Muscle layer of colon (tissue), 2 donors: ENCODE data around the gene IL31.
A peak's percentile ranks its signal among the peaks of the same experiment; 100 is the strongest.

Experiments used
- H3K27ac ChIP-seq: one replicate; pipeline ENCODE4 v1.7.0; 2013; ENCODE audit warnings: low read depth, mild to moderate bottlenecking, low read length, moderate library complexity
- H3K27me3 ChIP-seq, 2 donors: one replicate each; pipeline ENCODE4 v1.7.0; 2013; ENCODE audit warnings: low read length in 2 of 2, mild to moderate bottlenecking in 2 of 2; ENCODE audit not compliant: insufficient read depth in 2 of 2, control insufficient read depth in 1 of 2
- H3K36me3 ChIP-seq: one replicate; pipeline ENCODE4 v1.7.0; 2013; ENCODE audit warnings: mild to moderate bottlenecking, low read length; ENCODE audit not compliant: insufficient read depth
- H3K4me1 ChIP-seq: one replicate; pipeline ENCODE4 v1.7.0; 2013; ENCODE audit warnings: mild to moderate bottlenecking, low read length; ENCODE audit not compliant: insufficient read depth
- H3K4me3 ChIP-seq, 2 donors: one replicate each; pipeline ENCODE4 v1.7.0; 2013; ENCODE audit warnings: low read length in 2 of 2, low read depth in 1 of 2, mild to moderate bottlenecking in 1 of 2, moderate library complexity in 1 of 2
- H3K9ac ChIP-seq: one replicate; pipeline ENCODE4 v1.7.0; 2013; ENCODE audit warnings: low read length
- H3K9me3 ChIP-seq: one replicate; pipeline ENCODE4 v1.7.0; 2013; ENCODE audit warnings: mild to moderate bottlenecking, low read length
- donor health status: abdominal sarcoma.
- donor health status: Adenocarcinoma of cecum.

Gene IL31

GRCh38 chr12:122126342-122126635, 47.7 kb downstream of the IL31 start:
- Histone ChIP-seq H3K4me1 (peaks cover 59% of the 10 kb centered on the region), H3K27ac (no peak overlapping the region), H3K4me3 (no peak overlapping the region), H3K9me3 (no peaks in the 10 kb centered on the region), H3K27me3 (no peaks in the 10 kb centered on the region), H3K9ac (no peak overlapping the region), H3K36me3 (peaks cover 44% of the 10 kb centered on the region)

- no peaks in the 10 kb centered on the region for H3K27me3 ChIP-seq
- H3K9me3 ChIP-seq, result no peaks in the 10 kb centered on the region
- H3K27ac ChIP-seq, result peak overlapping the region; percentile 45
- H3K36me3 ChIP-seq, result peaks cover 38% of the 10 kb centered on the region
- peaks cover 58% of the 10 kb centered on the region for H3K4me1 ChIP-seq
- no peak overlapping the region for H3K4me3 ChIP-seq
- no peak overlapping the region for H3K9ac ChIP-seq
Observed at GRCh38 chr12:122125452-122126341, 48.3 kb downstream of the IL31 start.

GRCh38 chr12:122124370-122124769, 49.7 kb downstream of the IL31 start:
- peaks cover 60% of the 10 kb centered on the region for H3K4me1 ChIP-seq

GRCh38 chr12:122123761-122124145, 50.3 kb downstream of the IL31 start:
- Histone ChIP-seq H3K27ac (no peak overlapping the region), H3K4me3 (peak overlapping the region in 1 of 2 donors; percentile 13), H3K9ac (no peak overlapping the region), H3K36me3 (peaks cover 22% of the 10 kb centered on the region), H3K9me3 (no peaks in the 10 kb centered on the region), H3K4me1 (peaks cover 60% of the 10 kb centered on the region), H3K27me3 (no peaks in the 10 kb centered on the region)

More at GRCh38 chr12:122124370-122124769, 49.7 kb downstream of the IL31 start:
- no peak overlapping the region for H3K27ac ChIP-seq
- no peak overlapping the region for H3K4me3 ChIP-seq
- peaks cover 28% of the 10 kb centered on the region for H3K36me3 ChIP-seq
- H3K9me3 ChIP-seq, result no peaks in the 10 kb centered on the region
- no peak overlapping the region for H3K9ac ChIP-seq
- no peaks in the 10 kb centered on the region for H3K27me3 ChIP-seq

GRCh38 chr12:122123051-122123760, 50.8 kb downstream of the IL31 start:
- peak overlapping the region in 1 of 2 donors; percentile 13 for H3K4me3 ChIP-seq
- H3K27me3 ChIP-seq, result no peaks in the 10 kb centered on the region
- peak overlapping the region; percentile 57 for H3K27ac ChIP-seq
- H3K9ac ChIP-seq, result no peak overlapping the region
- H3K36me3 ChIP-seq, result peaks cover 17% of the 10 kb centered on the region
- peaks cover 63% of the 10 kb centered on the region for H3K4me1 ChIP-seq
- H3K9me3 ChIP-seq, result no peaks in the 10 kb centered on the region
